ENCODE results near the gene COLEC12.

- TF ChIP-seq EZH2 (IDR thresholded peaks at IDR 0.05; ENCODE audit: low read depth) (no peak), CTCF (conservative IDR thresholded peaks at IDR 0.05) (no peak)
Measured at GRCh38 chr18:350953-351572, 149.4 kb downstream of the COLEC12 start.
